ENCODE data around the gene IFI27L2. TPM values are rescaled to one million over a fixed set of nuclear protein-coding genes. Genes with fewer than 3 reads are reported as not detected.

IFI27L2 gene
- polyA plus RNA-seq, 1 of the 3 experiments (the other 2 are of a cell fraction), result 200 TPM

GRCh38 chr14:94173885-94174603, 44.6 kb upstream of the IFI27L2 start, which contains the start of gene PPP4R4 (continued):
- TF ChIP-seq, protein P1, sequence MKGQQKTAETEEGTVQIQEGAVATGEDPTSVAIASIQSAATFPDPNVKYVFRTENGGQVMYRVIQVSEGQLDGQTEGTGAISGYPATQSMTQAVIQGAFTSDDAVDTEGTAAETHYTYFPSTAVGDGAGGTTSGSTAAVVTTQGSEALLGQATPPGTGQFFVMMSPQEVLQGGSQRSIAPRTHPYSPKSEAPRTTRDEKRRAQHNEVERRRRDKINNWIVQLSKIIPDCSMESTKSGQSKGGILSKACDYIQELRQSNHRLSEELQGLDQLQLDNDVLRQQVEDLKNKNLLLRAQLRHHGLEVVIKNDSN (IDR thresholded peaks at IDR 0.05; ENCODE audit: borderline replicate concordance, low read depth), result no peak
- TF ChIP-seq TAF1 (IDR thresholded peaks at IDR 0.05; ENCODE audit: borderline replicate concordance, low read depth, low read length), result peak; percentile 51
- TF ChIP-seq POLR2AphosphoS5 (IDR thresholded peaks at IDR 0.05; ENCODE audit: low read depth, low read length), result 0 out of 2 replicates have a peak, but pooled peaks have one; percentile 16
- TF ChIP-seq MXI1 (IDR thresholded peaks at IDR 0.05; ENCODE audit: low read depth, low read length), result no peak

DNA sequence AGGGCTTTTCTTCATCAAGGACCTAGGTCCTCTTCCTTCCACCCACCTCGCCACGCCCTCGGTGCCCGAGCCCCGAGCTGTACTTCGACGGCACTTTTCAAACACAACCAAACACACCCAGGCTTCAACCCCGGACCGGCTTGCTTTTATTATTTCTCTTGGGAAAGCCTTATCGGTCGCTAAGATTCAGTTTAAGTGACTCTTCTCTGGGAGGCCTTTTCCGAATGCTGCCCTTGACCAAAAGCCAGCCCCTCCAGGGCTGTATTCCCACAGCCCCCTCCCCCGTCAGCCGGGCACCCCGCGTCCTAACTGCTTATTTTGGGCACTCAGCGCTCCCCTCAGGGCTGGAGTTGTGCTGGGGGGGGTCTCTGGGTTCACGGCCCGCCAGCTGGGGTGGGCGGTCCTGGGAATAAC, 44.1 kb upstream of the IFI27L2 start:
- H3K36me3 ChIP-seq (replicated peaks in 1 of 2; ENCODE audit: control insufficient read depth in 1 of 2, insufficient read depth in 2 of 2, low read length in 1 of 2), result no peaks in the 10 kb centered on the region
- no peaks in the 10 kb centered on the region for H3K27me3 ChIP-seq (ENCODE audit: insufficient read depth)
- 2% methylated on average over 18 of the region's 20 CpGs for WGBS (ENCODE audit: low lambda C conversion rate)
- peak overlapping the region; percentile 82 for H3K4me2 ChIP-seq
- H3F3A ChIP-seq (replicated peaks; ENCODE audit: insufficient read depth), result peaks cover 14% of the 10 kb centered on the region
- H2AFZ ChIP-seq (ENCODE audit: low read depth), result peak overlapping the region; percentile 100
- peak overlapping the region; percentile 2 to 75; a peak in 3 of 4 replicates for H3K27ac ChIP-seq (ENCODE audit: low read depth in 2 of 2, low read length in 1 of 2)
- H3K79me2 ChIP-seq (ENCODE audit: insufficient read depth), result peaks cover 5% of the 10 kb centered on the region
- H4K20me1 ChIP-seq (ENCODE audit: insufficient read depth), result no peaks in the 10 kb centered on the region
- TF ChIP-seq, protein P2, sequence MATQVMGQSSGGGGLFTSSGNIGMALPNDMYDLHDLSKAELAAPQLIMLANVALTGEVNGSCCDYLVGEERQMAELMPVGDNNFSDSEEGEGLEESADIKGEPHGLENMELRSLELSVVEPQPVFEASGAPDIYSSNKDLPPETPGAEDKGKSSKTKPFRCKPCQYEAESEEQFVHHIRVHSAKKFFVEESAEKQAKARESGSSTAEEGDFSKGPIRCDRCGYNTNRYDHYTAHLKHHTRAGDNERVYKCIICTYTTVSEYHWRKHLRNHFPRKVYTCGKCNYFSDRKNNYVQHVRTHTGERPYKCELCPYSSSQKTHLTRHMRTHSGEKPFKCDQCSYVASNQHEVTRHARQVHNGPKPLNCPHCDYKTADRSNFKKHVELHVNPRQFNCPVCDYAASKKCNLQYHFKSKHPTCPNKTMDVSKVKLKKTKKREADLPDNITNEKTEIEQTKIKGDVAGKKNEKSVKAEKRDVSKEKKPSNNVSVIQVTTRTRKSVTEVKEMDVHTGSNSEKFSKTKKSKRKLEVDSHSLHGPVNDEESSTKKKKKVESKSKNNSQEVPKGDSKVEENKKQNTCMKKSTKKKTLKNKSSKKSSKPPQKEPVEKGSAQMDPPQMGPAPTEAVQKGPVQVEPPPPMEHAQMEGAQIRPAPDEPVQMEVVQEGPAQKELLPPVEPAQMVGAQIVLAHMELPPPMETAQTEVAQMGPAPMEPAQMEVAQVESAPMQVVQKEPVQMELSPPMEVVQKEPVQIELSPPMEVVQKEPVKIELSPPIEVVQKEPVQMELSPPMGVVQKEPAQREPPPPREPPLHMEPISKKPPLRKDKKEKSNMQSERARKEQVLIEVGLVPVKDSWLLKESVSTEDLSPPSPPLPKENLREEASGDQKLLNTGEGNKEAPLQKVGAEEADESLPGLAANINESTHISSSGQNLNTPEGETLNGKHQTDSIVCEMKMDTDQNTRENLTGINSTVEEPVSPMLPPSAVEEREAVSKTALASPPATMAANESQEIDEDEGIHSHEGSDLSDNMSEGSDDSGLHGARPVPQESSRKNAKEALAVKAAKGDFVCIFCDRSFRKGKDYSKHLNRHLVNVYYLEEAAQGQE (IDR thresholded peaks at IDR 0.05; ENCODE audit: low read depth, low read length), result no peak
- TF ChIP-seq SMC3 (IDR thresholded peaks at IDR 0.05; ENCODE audit: low read depth, low read length) (no peak), GATA2 (CRISPR knock-in tag; IDR thresholded peaks at IDR 0.05) (no peak), MAX (IDR thresholded peaks at IDR 0.05; ENCODE audit: low read depth) (no peak), NFIC (IDR thresholded peaks at IDR 0.05; ENCODE audit: borderline replicate concordance) (no peak), EZH2phosphoT487 (IDR thresholded peaks at IDR 0.05; ENCODE audit: borderline replicate concordance, low read depth) (no peak), FOSL2 (IDR thresholded peaks at IDR 0.05; ENCODE audit: borderline replicate concordance, low read depth) (no peak), IRF3 (IDR thresholded peaks at IDR 0.05; ENCODE audit: low read depth, low read length) (no peak), NRF1 (IDR thresholded peaks at IDR 0.05; ENCODE audit: low read depth, low read length) (no peak), RFX5 (IDR thresholded peaks at IDR 0.05; ENCODE audit: low read length) (no peak)
- TF ChIP-seq, protein P3, sequence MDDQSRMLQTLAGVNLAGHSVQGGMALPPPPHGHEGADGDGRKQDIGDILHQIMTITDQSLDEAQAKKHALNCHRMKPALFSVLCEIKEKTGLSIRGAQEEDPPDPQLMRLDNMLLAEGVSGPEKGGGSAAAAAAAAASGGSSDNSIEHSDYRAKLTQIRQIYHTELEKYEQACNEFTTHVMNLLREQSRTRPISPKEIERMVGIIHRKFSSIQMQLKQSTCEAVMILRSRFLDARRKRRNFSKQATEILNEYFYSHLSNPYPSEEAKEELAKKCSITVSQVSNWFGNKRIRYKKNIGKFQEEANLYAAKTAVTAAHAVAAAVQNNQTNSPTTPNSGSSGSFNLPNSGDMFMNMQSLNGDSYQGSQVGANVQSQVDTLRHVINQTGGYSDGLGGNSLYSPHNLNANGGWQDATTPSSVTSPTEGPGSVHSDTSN (IDR thresholded peaks at IDR 0.05), result no peak
- TF ChIP-seq, protein P1 (IDR thresholded peaks at IDR 0.05; ENCODE audit: borderline replicate concordance, low read depth), result no peak
- TF ChIP-seq, protein P4, sequence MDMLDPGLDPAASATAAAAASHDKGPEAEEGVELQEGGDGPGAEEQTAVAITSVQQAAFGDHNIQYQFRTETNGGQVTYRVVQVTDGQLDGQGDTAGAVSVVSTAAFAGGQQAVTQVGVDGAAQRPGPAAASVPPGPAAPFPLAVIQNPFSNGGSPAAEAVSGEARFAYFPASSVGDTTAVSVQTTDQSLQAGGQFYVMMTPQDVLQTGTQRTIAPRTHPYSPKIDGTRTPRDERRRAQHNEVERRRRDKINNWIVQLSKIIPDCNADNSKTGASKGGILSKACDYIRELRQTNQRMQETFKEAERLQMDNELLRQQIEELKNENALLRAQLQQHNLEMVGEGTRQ (IDR thresholded peaks at IDR 0.05; ENCODE audit: borderline replicate concordance, low read depth, low read length), result no peak
- H3K4me3 ChIP-seq (ENCODE audit: low read depth in 2 of 2, low read length in 1 of 2), result peak overlapping the region; percentile 56 to 76
- 0 out of 2 replicates have a peak, but pooled peaks cover 5% of the 10 kb centered on the region for H3K9me3 ChIP-seq
- ChIA-PET CTCF (interaction anchor here (3.0 kb wide), 1 partner anchor 37 kb away, joined by 14 read pairs; no protein-coding TSS in a partner anchor), POLR2A (no interaction called here)
- no peak for DNase-seq
- H3K4me1 ChIP-seq (ENCODE audit: control insufficient read depth in 1 of 2, insufficient read depth in 2 of 2, low read depth in 1 of 2, low read length in 1 of 2), result peaks cover 9 to 11% of the 10 kb centered on the region in 2 experiments; a peak in 2 of 4 replicates
- no peaks in the 10 kb centered on the region for H3K9me2 ChIP-seq
- H3K9ac ChIP-seq, result peak overlapping the region; percentile 75
